T47D (cell line): ENCODE data around the gene ACSL5.

Experiments used
- DNase-seq, 2 experiments: peaks; one replicate each; pipeline versions ENCODE4 v3.0.0 to v3.0.0-alpha.2; 2011 to 2012; ENCODE audit warnings: low read depth in 1 of 2, low spot score in 1 of 2
- JUND ChIP-seq: IDR thresholded peaks from 2 replicates; pipeline ENCODE4 v1.6.1; 2012; ENCODE audit warnings: low read depth
- in situ Hi-C: cut with HindIII; loops from 2 replicates; pipeline ENCODE4 v1.10.0; 2016; ENCODE audit warnings: low sequenced_read_pairs, low pct_unique_long_range_greater_than_20kb

Gene ACSL5, protein sequence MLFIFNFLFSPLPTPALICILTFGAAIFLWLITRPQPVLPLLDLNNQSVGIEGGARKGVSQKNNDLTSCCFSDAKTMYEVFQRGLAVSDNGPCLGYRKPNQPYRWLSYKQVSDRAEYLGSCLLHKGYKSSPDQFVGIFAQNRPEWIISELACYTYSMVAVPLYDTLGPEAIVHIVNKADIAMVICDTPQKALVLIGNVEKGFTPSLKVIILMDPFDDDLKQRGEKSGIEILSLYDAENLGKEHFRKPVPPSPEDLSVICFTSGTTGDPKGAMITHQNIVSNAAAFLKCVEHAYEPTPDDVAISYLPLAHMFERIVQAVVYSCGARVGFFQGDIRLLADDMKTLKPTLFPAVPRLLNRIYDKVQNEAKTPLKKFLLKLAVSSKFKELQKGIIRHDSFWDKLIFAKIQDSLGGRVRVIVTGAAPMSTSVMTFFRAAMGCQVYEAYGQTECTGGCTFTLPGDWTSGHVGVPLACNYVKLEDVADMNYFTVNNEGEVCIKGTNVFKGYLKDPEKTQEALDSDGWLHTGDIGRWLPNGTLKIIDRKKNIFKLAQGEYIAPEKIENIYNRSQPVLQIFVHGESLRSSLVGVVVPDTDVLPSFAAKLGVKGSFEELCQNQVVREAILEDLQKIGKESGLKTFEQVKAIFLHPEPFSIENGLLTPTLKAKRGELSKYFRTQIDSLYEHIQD

DNA sequence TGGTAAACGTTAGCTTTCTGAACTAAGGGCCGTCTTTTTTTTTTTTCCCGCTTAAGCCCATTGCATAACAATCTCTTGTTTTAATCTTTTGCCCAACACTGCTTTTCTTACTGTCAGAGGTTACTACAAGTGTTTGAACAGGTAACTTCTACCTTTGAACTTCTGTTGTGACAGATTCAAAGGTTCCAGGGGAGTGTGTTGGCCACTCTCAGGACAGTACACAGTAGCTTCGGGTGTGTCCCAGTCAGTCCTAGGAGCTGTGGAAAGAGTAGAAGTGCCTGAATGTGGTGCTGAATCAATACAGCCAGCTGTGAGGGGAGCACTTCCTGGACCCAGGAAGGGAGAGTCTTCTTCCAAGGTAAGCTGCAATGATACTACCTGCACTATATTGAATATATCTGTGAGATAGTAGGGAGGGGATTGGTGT, at the start of gene ACSL5:
TSS of gene ACSL5 (plus strand) at position 205 of the 427 bp plus-strand sequence. CDS start 20,831 bp downstream, outside the sequence.
- in situ Hi-C loops, result no loop called here
- TF ChIP-seq JUND, result no peak
- DNase-seq, result no peak

DNA sequence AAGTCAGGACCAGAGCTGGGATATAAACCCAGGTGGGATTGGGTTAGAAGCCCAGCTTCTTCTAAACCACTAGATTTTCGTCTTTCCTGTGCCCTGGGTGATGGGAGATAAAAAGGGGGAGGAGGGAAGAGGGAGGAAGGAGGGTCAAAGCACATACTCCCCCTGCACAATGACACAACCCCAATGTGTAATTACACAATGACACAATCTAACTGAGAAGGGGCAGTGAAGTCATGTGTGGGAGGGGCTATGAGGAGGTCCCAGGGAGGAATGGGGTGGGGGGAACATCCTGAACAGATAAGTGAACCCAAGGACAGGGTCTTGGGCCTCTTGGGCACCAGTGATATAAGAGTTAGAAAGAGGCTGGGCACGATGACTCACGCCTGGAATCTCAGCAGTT, 46.2 kb upstream of the ACSL5 start:
- in situ Hi-C loops, result no loop called here
- TF ChIP-seq JUND, result no peak
- DNase-seq, result no peak

DNA sequence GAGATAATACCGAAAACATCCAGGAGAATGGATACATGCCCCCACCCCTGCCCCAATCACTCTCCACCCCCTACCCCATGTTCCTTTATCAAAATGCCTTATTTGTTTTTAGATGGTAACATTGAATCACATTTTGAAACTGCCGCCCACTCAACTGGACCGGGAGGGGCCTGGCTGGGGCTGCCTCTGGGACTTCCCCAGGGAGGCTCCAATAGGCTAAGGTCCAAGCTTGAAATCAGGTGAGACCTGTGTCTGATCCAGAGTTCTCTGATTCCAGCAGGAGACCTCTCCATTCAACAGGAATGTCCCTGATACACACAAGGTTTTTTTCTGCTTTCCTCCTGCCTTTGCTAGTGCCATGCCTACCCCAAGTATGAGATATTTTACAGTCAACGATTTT, 43.8 kb upstream of the ACSL5 start:
- no peak for TF ChIP-seq JUND
- no peak for DNase-seq
- in situ Hi-C loops, result no loop called here

DNA sequence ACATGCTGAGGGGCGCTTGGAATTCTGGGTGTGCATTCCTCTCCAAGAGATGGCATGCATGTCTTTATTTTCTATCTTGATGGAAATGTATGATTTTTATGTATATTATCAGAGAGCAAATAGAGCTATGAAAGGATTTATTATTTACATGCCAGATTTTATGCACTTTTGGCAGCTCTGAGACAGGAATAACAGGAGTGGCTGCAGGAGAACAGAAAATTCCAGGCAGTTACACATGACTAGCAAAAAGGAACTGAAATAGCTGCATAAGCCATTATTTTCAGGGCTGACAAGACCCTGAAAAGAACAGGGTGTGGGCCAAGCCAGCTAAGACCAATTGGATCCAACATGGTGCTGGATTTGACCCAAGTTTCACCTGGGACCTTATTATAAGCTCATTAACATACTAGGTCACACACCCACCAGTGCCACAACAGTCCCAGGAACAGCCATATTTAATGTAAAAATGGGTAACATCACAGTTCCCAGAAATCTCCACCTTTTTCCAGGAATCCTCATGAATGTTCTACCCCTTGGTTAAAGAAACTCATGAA, 43.2 kb upstream of the ACSL5 start:
- in situ Hi-C loops, result no loop called here
- TF ChIP-seq JUND, result no peak
- DNase-seq, result peak in 1 of 2 experiments; percentile 39

DNA sequence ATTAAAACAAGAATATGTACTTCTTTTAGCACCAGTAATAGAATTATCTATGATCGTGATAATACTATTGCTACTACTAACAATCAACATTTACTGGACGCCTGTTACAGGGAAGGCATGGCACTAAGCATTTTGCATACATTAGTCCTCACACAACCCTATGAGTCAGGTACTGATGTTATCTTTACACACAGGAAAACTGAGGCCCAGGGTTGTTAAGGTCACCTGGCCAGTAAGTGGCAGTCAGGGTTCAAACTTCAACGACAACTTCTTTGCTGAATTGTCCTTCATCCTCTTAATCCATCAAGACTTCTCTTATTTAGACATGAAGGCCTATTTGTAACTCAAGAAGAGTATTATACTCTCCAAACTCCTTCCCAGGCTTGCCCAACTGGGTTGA, 41.9 kb upstream of the ACSL5 start:
- in situ Hi-C loops, result no loop called here
- no peak for DNase-seq
- TF ChIP-seq JUND, result no peak

DNA sequence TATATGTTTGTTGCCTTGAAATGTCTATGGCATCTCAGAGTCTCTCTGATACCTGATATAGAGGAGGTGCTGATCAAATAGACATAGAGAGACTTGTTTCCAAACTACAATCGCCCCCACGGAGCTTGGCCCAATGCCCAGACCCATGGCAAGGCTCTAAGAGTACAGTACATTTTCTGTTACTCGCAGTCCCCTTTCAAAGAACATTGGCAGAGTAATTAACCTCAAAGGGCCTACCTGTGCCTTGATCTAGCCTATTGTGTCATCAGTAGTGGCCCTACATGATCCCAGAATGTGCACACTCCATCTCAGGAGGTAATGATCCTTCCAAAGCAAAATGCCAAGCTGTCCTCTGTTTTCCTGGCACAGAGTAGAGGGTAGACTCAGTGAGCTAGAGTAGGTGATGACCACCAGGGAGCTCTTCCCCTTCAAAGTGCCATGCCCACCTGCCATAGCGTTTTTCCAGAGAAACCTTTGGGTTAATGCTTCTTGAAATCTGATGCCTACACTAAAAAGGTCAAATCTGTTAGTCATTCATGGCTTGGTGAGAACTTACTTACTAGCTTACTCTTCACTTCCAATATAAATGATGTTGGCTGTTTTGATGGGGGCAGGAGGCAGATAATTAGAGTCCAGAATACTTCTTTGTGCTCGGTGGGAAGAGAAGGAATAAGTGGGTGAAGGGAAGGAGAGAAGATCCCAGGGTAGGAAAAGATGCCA, 41.2 kb upstream of the ACSL5 start:
- no peak for DNase-seq

DNA sequence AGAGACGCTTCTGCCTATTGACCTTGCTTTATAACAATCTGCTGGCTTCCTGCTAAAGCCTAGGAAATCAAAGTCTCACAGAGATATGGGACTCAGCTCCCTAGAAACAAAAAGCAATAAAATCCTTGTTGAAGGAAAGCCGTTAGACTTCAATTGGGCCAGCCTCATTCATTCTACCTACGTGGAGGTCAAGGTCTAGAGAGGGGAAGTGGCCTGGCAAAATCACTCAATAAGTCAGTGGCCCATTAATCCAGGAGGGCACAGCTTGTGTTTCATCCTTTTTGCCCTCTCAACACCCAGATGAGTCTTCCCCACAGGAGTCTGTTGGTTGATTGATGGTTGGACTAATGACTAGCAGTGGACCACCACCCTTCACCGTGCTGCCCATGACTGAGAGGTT, 40.5 kb upstream of the ACSL5 start:
- DNase-seq, result no peak
- TF ChIP-seq JUND, result no peak
- in situ Hi-C loops, result no loop called here

More for the DNA sequence above, 41.2 kb upstream of the ACSL5 start:
- TF ChIP-seq JUND, result no peak
- in situ Hi-C loops, result no loop called here

DNA sequence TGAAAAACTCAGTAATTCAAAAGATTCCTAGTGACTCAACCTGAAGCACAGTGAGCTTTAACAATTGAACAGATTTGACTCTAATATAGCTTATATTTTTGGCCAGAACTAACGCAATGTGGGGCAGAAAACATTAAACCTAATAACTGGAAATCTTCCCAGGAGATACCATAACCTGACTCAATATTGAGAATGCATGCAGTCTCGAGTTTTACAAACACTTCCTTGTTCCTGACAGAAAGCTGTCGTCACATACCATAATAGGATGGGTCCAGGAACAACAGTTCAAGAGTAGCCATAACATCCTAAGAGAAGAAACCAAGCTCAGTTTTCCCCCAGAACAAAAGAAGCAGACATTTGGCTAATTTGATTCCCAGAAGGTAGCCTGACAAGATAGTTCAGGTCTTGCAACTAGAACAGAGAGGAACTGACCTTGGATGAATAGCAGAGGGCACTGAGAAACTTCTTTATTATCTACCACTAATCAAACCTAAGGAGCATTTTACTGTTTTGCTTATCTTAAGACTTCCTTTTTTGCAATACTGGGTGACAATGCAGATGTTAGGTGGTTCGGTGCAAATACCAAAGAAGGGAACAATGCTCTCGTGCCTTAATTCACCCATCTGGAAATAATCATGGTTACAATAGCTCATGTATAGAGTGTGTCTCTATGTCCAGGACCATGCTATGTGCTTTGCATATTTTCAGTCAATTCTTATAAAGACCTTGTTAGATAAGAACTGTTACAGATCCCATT, 38.6 kb upstream of the ACSL5 start:
- in situ Hi-C loops, result no loop called here
- DNase-seq, result no peak
- no peak for TF ChIP-seq JUND

DNA sequence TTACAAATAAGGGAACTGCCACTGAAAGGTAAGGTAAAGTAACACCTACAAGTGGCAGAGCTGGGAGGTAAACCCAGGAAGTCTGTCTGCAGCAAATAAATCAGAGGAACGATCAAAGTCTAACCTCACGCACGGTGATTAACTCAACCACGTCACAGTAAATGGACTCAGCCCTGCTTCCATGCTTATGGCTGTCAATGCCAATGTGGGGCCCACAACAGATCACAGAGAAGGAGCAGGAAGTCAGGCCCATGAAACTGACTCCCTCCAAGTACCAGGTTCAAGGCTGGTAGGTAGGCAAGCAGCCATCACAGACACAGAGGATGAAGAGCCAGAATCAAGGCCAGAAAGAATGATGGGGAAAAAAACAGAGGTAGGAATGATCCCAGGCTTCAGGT, 38.0 kb upstream of the ACSL5 start:
- DNase-seq, result no peak
- TF ChIP-seq JUND, result no peak
- in situ Hi-C loops, result no loop called here

DNA sequence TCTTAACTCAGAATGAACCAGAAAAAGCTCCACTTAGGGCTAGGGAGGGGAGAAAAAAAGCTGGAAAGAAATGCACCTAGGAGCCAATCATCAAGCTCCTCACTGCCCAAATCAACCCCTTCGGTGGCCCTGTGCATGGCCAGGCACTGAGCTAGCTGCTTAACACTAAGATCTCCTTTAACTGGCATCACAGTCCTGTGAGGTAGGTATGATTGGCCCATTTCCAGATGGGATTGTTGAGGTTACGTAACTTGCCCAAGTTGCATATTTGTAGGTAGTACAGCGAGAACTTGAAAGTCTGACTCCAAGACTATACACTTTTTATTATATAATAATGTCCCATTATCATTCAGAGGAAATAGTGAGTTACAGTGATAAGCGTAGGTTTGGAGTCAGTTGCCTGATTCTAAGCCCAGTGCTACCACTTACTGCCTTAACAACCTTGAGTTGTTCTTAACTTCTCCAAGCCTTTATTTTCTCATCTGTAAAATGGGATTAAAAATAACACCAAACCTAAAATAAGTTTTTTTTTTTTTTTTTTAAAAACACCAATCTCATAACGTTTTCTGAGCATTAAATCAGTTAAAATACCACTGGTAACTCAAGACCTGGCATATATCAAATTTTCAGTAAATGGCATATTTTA, 37.2 kb upstream of the ACSL5 start:
- in situ Hi-C loops, result no loop called here
- TF ChIP-seq JUND, result no peak
- peak in 1 of 2 experiments; percentile 41 for DNase-seq

DNA sequence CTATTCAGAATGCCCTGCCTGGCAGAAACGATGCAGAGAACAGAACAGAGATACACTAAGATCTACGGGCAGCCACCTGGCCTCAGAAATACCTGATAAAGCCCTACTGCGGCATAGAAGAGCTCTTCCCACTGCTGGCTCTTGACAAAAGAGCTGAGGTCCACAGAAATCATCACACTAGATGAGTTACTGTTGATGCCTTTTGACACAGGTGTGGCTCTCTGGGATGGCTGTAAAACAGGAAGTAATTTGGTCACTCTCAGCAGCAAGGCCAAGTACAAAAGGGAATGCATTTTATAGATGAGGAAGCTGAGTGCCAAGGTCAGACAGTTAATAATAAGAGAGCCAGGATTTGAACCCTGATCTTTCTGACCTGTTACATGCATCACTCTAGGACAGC, 35.0 kb upstream of the ACSL5 start:
- no peak for TF ChIP-seq JUND
- in situ Hi-C loops, result no loop called here
- no peak for DNase-seq
